PC-9 (cell line): Measurements from ENCODE around the gene SYCP3.

Experiments
- CTCF ChIP-seq: fragments of 200-600 bp; sonication (generic); conservative IDR thresholded peaks from 2 replicates; pipeline ENCODE4 v1.6.1; 2017; ENCODE audit warnings: mixed run types, antibody characterized with exemption, mild to moderate bottlenecking, moderate library complexity
- EZH2 ChIP-seq: fragments of 200-600 bp; sonication (generic); IDR thresholded peaks from 2 replicates; pipeline ENCODE4 v1.8.0; 2017; ENCODE audit warnings: antibody characterized with exemption, low read depth

- no peak for TF ChIP-seq EZH2
- no peak for TF ChIP-seq CTCF
Measured at GRCh38 chr12:101685092-101685491, 54.2 kb downstream of the SYCP3 start.
